ENCODE data around the gene FBXO47.
"Not testable (repeated sequence)": the region's sequence is repeated elsewhere in the genome, so short reads cannot be mapped to it uniquely, and the experiment has no call there.

FBXO47 gene

GRCh38 chr17:38980490-38981217 lies 13.5 kb upstream of the FBXO47 start:
- DNase-seq (ENCODE audit: low read depth): no peak

GRCh38 chr17:38978180-38978579 lies 11.0 kb upstream of the FBXO47 start:
- no peak for DNase-seq (ENCODE audit: low read depth)

GRCh38 chr17:38976187-38976551 lies 9.0 kb upstream of the FBXO47 start:
- not testable (repeated sequence) for DNase-seq (ENCODE audit: low read depth)

- DNase-seq (ENCODE audit: low read depth): no peak
These were observed 3.6 kb upstream of the FBXO47 start for GRCh38 chr17:38970804-38971203.

GRCh38 chr17:38970128-38970527 lies 2.9 kb upstream of the FBXO47 start:
- no peak for DNase-seq (ENCODE audit: low read depth)

- DNase-seq (ENCODE audit: low read depth): no peak
These were observed 2.1 kb upstream of the FBXO47 start for GRCh38 chr17:38969281-38969680.

DNA sequence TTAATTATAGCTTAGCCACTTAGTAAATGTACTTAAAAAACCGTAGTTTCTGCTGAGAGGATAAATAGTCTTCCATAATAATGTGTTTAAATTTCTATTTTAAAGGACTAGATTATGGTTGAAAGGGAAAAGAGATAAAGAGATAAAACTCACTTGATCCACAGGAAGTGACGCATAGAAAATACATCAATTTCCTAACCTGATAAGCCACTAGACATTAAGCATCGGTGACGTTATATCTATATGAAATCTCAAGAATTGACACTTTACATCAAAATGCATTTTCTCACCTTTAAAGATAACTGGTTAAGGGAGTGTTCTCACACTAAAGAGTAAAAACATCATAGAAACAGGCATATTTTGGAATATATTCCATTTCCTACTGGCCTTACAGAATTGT lies 5.8 kb downstream of the FBXO47 start:
- DNase-seq (ENCODE audit: low read depth): no peak

GRCh38 chr17:38960402-38960801 lies 6.8 kb downstream of the FBXO47 start:
- no peak for DNase-seq (ENCODE audit: low read depth)

DNA sequence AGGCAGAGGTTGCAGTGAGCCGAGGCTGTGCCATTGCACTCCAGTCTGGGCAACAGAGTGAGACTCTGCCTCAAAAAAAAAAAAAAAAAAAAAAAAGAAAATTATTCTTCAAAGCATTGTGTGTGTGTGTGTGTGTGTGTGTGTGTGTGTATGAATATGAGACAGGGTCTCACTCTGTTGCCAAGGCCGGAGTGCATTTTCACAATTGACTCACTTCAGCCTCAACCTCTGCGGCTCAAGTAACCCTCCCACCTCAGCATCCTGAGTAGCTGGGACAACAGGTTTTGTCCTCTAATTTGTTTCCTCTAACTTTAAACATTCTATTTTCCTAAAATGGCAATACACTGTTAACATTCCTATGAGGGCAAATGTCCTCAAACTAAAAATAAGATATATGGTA lies 7.7 kb downstream of the FBXO47 start:
- DNase-seq (ENCODE audit: low read depth): no peak

DNA sequence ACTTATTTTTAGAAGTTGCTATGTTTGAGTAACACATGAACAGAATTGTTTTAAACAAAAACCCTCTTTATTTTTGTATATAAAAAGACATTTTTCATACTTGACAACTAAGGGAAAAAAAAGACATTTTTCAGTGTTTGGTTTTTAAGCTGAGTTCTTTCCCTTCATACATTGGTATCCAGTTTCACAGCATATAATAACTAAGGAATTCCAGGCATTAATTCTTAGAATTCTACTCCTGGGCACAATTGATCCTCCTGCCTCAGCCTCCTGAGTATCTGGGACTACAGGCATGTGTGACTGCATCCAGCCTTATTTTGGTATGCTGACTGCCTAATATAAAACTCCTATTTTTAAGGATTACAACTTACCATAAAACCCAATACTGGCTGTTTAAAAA lies 8.4 kb downstream of the FBXO47 start:
- peak; percentile 41 for DNase-seq (ENCODE audit: low read depth)

GRCh38 chr17:38958326-38958725 lies 8.9 kb downstream of the FBXO47 start:
- DNase-seq (ENCODE audit: low read depth): peak; percentile 40

- DNase-seq (ENCODE audit: low read depth): not testable (repeated sequence)
These were observed 13.4 kb downstream of the FBXO47 start for GRCh38 chr17:38953800-38954199.

- DNase-seq (ENCODE audit: low read depth): no peak
These were observed 20.0 kb downstream of the FBXO47 start for GRCh38 chr17:38947189-38947588.

DNA sequence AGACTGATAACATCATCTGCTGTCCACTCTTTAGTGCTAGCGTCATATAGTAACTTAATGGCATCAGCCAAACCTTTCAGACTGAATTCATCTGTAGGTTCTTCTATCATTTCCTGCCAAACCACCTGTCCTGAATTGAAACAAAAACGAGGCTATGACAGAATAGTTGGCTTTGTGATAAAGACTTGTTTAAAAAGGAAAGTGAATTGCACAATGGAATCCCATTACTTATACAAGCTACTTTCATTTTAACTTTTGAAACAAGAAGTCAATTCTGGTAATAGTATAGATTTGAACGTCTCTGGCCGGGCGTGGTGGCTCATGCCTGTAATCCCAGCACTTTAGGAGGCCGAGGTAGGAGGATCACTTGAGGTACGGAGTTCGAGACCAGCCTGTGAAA lies 23.6 kb downstream of the FBXO47 start:
- no peak for DNase-seq (ENCODE audit: low read depth)

DNA sequence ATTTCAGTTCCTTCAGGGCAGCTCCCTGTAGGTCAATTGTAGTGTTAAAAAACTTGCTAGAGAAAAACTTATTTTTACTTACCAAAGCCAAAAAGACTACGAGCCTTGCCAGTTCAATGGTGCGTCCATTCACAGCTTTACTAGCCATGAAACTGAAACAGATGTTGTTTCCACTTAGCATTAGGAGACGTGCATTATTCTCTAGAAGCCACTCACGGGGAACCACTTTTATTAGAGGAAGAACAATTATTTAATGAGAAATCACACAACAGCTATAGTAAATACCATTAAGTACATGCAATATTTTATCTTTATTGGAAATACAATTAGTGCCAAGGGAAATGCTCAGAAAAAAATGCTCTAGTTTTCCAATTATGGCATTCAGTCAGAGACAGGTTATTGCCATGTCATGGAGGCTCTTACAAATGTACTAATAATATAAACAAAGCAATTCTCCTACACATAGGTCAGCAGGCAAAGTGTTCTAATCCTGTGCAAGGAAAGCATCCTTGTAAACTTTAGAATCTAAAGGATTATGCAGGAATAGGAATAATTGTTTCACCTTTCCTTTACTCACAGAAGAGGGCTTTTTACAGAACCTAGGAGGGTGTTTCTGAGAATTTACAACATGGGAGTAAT lies 24.4 kb downstream of the FBXO47 start:
- DNase-seq (ENCODE audit: low read depth): no peak

- DNase-seq (ENCODE audit: low read depth): no peak
These were observed 26.8 kb downstream of the FBXO47 start for GRCh38 chr17:38940404-38940803.

DNA sequence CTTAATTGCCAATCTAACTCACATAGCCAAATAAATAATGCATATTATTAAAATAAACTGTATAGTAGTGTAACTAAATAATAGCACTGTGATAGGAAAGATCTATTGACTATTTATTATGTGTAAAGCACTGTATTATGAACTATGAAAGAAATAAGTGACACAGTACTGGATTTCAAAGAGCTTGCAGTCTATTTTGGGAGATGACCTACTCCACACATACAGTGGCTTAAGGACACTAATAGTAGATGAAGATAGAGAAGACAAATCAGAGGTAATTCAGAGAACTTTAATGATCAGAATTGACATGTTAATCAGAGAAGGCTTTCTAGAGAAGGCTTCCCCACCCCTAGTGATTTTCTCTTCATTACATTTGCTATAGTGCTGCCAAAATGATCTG lies 27.2 kb downstream of the FBXO47 start:
- no peak for DNase-seq (ENCODE audit: low read depth)

- DNase-seq (ENCODE audit: low read depth): not testable (repeated sequence)
These were observed 33.2 kb downstream of the FBXO47 start for GRCh38 chr17:38933962-38934361.

GRCh38 chr17:38930782-38931181 lies 36.4 kb downstream of the FBXO47 start:
- not testable (repeated sequence) for DNase-seq (ENCODE audit: low read depth)

DNA sequence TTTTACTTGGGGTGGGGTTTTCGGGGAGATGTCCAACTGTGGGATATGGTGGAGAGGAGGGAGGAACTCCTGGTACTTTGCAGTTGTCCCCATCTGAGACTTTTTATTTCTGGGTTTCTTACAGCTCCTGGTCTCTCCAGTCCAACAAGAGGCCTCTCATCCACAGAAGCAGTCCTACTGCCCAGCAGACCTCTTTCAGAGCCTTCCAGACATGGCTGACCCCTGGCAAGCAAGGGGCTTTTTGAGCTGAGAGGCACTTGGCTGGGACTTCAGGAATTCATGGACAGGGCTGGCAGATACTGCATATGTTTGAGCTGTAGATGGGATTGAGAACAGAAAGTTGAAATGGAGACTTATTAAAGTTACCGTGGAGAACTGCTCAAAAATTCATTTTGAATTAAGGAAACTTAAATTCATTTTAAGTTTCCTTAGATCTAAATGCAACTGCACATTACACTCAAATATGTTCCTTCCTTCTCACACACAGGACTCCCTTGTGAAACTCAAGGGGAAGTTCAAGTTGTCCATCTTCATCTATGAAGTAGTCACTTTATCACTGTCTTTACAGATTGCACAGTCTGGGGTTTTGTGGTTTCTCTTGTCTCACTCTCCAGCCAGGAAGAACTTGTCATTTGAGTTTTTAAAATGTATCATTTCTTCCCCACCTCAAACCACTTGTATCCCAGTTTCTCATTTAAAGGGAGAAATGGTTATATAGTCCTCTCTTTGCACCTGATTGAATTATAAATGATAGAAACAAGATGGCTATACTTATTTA lies 40.7 kb downstream of the FBXO47 start:
- DNase-seq (ENCODE audit: low read depth): no peak

DNA sequence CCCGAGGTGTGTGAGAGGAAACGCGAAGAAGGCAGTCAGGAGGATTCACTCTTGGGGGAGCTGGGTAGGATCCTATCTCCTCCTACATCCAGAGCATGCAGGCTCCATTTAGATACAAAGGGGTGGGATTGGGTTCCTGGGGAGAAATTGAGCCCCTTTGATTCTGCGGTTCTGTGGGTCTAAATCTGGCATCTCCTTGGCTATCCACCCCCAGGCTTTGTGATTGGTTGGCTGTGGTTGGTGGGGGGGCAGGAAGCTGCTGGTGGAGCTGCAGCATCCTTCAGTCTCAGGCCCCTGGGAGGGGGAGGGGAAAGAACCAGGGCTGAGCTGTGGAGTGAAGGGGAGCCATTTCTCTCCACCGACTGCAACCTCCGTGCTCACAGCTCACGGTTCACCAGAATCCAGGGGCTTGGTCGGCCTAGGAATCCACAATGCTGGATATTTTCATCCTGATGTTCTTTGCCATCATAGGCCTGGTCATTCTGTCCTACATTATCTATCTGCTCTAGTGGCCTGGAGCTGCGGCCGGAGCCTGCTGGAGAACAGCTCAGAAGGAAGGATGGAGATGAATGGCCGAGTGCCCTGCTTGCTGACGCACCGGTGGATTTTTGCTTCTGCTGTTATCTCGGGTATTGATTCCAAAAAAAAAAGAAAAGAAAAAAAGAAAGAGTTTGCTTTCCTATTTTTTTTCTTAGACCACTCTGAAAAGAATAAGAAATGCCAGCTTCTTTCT lies 41.8 kb downstream of the FBXO47 start, which contains the start of gene LASP1NB:
Gene LASP1NB (plus strand): TSS at position 352 of the 733 bp plus-strand sequence.
- no peak for DNase-seq (ENCODE audit: low read depth)

Data from HS-27A (cell line).